ENCODE results near the gene FTCDNL1.

FTCDNL1 gene

DNA sequence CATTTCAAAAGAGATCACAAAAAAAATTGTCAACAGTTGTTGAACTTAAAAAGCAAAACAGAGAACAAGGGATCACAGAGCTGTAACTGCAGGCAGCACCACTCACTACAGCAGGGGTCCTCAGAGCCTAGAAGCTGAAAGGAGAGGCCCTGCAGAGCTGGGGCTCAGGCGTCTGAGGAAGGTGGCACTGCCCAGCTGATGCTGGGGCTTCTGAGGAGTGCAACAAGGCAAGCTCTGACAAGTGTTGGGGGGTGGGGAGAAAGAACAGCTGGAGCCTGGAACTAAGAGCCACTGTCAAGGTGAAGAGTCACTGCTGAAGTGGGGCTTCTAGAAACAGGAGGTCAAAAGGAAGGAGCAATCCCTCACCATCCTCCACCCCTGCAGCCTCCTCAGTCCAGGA is 46.2 kb downstream of the FTCDNL1 start:
- no peak for DNase-seq (ENCODE audit: low read depth)
- TF ChIP-seq, protein P1, sequence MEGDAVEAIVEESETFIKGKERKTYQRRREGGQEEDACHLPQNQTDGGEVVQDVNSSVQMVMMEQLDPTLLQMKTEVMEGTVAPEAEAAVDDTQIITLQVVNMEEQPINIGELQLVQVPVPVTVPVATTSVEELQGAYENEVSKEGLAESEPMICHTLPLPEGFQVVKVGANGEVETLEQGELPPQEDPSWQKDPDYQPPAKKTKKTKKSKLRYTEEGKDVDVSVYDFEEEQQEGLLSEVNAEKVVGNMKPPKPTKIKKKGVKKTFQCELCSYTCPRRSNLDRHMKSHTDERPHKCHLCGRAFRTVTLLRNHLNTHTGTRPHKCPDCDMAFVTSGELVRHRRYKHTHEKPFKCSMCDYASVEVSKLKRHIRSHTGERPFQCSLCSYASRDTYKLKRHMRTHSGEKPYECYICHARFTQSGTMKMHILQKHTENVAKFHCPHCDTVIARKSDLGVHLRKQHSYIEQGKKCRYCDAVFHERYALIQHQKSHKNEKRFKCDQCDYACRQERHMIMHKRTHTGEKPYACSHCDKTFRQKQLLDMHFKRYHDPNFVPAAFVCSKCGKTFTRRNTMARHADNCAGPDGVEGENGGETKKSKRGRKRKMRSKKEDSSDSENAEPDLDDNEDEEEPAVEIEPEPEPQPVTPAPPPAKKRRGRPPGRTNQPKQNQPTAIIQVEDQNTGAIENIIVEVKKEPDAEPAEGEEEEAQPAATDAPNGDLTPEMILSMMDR (conservative IDR thresholded peaks at IDR 0.05; ENCODE audit: control insufficient read depth, insufficient read depth, low read depth, low read length) = no peak
- H3K4me3 ChIP-seq (ENCODE audit: control insufficient read depth, low read depth, low read length) = no peak overlapping the region

DNA sequence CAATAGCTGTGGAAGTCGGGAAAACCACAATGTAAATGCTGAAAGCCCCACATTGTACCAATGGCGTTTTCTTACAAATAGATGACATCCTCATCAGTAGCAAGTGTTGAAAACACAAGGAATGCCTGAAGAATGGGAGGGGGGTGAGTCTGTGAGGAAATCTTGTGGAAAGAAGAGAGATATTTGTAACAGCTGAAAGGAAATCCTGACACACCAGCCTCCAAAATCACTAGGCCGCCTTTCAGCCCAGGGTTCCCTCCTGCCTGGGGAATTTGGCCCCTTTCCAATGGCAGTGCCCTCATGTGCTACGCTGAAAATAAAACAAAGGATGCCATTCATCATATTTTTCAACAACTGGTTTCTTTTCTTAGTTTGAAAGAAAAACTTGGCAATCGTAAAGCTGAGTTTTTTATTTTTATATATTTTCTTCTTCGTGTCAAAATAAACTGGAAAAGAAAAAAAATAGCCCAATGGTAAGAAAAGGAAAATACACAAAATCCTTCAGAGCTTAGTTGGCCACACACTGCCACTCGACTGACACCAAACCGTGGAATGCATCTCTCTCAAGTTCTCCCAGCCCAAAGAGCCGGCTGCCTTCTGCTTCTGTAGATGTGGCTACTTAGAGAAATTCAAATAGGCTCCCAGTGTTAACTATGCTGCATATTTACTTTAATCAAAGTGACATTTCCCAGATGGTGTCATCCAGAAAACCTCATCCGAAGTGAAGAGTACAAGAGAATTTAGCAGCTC is 52.0 kb downstream of the FTCDNL1 start:
- DNase-seq (ENCODE audit: low read depth) = no peak
- TF ChIP-seq, protein P1 (conservative IDR thresholded peaks at IDR 0.05; ENCODE audit: control insufficient read depth, insufficient read depth, low read depth, low read length) = no peak
- H3K4me3 ChIP-seq (ENCODE audit: control insufficient read depth, low read depth, low read length) = no peak overlapping the region

DNA sequence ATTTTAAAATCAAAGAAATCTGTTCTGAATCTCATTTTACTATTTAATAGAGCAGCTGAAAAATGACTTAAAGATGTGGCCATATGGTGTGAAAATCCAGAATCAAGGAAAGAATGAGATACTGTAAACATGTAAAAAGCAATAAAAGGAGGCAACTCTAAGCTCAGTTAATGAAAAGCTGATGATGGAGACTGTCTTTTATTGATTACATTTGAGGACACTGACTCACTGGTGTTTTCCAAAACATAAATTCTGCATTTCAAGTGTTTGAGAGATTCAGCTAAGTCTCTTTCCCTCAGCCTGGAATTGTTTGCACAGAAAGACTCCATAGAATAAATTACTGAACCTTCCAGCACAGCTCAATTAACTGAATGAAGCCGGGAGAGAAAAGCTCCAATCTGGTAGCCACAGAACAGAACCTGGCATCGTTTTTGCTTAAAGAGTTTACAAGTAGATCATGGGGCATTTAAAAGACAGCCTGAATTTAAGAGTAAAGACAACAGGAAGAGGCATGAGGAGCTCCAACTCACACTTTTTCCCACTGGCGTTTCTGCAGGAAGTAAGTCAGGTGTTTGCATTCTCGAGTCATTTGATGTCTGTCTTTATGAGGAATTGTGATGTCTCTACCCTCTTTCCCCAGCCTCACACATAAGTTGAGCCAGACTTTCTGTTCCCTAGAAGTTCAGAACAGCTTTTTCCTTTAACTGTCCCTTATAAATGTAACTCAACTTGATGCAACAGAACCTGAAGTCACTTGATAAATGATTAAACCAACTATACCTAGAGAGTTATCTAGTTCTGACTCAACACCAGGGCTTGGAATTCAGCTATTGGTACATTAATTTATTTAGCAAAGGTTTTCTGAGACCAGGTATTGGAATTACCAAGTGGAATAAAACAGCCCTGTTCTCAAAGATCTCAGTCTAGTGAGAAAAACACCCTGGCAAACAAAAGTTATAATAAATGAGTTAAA is 53.3 kb downstream of the FTCDNL1 start:
- TF ChIP-seq, protein P1 (conservative IDR thresholded peaks at IDR 0.05; ENCODE audit: control insufficient read depth, insufficient read depth, low read depth, low read length) = no peak
- H3K4me3 ChIP-seq (ENCODE audit: control insufficient read depth, low read depth, low read length) = no peak overlapping the region
- DNase-seq (ENCODE audit: low read depth) = no peak

DNA sequence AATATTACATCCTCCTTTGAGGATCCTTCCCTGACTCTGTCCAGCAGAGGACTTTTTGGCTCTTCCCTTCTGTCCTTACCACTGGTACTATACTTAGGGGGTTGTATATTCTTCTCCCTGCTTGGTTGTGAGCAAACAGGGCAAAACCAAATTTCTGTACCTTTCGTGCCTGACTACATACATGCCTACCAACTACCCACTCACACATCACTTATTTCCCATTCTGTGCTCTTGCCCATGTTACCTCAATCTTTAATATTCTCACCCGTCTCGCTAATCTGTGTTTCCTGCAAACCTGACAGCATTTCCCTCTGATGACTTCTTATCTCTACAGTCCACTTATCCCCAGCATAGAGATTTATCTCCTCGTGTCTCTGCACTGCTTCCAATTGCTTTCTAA is 58.6 kb downstream of the FTCDNL1 start:
- TF ChIP-seq, protein P1 (conservative IDR thresholded peaks at IDR 0.05; ENCODE audit: control insufficient read depth, insufficient read depth, low read depth, low read length) = no peak
- H3K4me3 ChIP-seq (ENCODE audit: control insufficient read depth, low read depth, low read length) = no peak overlapping the region
- no peak for DNase-seq (ENCODE audit: low read depth)

DNA sequence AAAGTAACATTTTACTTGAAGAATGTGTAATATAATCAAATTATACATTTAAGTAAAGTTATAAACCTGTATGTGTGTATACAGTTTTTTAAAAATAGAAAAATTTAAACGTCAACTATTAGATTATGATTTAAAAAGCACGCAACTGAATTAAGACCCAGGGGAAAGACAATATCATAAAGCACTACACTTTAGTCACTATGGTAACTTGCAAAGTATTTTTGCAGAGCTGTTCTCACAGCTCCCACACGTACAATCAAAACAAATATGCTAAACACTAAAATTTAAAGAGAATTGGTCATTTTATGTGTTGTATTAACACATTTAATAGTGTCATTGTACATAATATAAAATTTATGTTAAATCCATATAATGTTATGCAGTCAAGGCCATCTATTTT is 59.7 kb downstream of the FTCDNL1 start:
- no peak for DNase-seq (ENCODE audit: low read depth)
- no peak overlapping the region for H3K4me3 ChIP-seq (ENCODE audit: control insufficient read depth, low read depth, low read length)
- TF ChIP-seq, protein P1 (conservative IDR thresholded peaks at IDR 0.05; ENCODE audit: control insufficient read depth, insufficient read depth, low read depth, low read length) = no peak

DNA sequence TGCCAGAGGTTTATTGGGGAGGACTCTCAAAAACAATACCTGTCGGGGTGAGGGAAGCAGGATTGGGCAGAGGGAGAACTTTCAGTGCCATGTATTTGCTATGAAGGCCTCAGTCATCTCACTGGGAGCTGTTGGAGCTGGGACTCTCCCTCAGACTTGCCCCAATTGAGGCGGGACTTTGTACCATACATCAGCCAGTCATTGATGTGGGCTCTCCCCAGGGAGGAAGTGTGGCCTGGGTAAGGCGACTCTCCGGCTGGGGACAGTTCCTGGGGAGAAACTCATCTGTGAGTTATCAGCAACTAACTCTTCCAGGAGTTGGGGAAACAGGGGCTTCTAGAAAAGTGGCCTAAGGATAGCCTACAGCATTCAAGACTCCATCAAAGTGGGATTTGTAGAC is 66.5 kb downstream of the FTCDNL1 start:
- H3K4me3 ChIP-seq (ENCODE audit: control insufficient read depth, low read depth, low read length) = no peak overlapping the region
- no peak for DNase-seq (ENCODE audit: low read depth)
- TF ChIP-seq, protein P1 (conservative IDR thresholded peaks at IDR 0.05; ENCODE audit: control insufficient read depth, insufficient read depth, low read depth, low read length) = no peak

All from fibroblast of mammary gland (primary cell).